SK-N-SH (cell line): ENCODE data around the gene RNF212. TPM values are rescaled to one million over a fixed set of nuclear protein-coding genes. Genes with fewer than 3 reads are reported as not detected.

ENCODE experiments used
- CTCF ChIA-PET: fragments of 300-600, 350-600 bp; formaldehyde crosslinking; extraction: SDS; loops from one replicate; lab custom pipeline; 2021; lab: Yijun Ruan, JAX
- POLR2A ChIA-PET: fragments of 350-600 bp; sonication (Branson Sonifier 250); formaldehyde crosslinking; extraction: SDS; loops from one replicate; lab custom pipeline; 2020; ENCODE audit warnings: antibody characterized with exemption, inconsistent platforms; lab: Yijun Ruan, JAX
- DNase-seq: peaks from one replicate; pipeline ENCODE4 v3.0.0; 2012
- H2AFZ ChIP-seq: fragments of 200-600 bp; sonication (generic); 2 replicates; pipeline ENCODE4 v1.8.1; 2016; ENCODE audit warnings: antibody characterized with exemption, mild to moderate bottlenecking, low read depth
- H3F3A ChIP-seq: fragments of 200-600 bp; sonication (generic); replicated peaks from 2 replicates; pipeline ENCODE3; 2016; ENCODE audit warnings: antibody characterized with exemption, mild to moderate bottlenecking; ENCODE audit not compliant: insufficient read depth
- H3K27ac ChIP-seq, 2 experiments: fragments of 200-500 bp in 1 of 2; fragments of 200-600 bp in 1 of 2; sonication (Bioruptor generic) in 1 of 2; sonication (generic), shearing (Covaris generic) in 1 of 2; 2 replicates each; pipeline versions ENCODE4 v1.5.1 to v1.6.1; 2014 to 2016; ENCODE audit warnings: low read depth in 2 of 2, inconsistent platforms in 1 of 2, low read length in 1 of 2, mild to moderate bottlenecking in 1 of 2, mixed read lengths in 1 of 2
- H3K27me3 ChIP-seq: fragments of 200-600 bp; sonication (generic), shearing (Covaris generic); 2 replicates; pipeline ENCODE4 v1.6.1; 2016; ENCODE audit warnings: mixed run types; ENCODE audit not compliant: insufficient read depth
- H3K36me3 ChIP-seq, 2 experiments: fragments of 200-500 bp in 1 of 2; fragments of 200-600 bp in 1 of 2; sonication (Bioruptor generic) in 1 of 2; sonication (generic) in 1 of 2; replicated peaks in 1 of 2; 2 replicates each; pipeline versions ENCODE3 to v1.5.1; 2014 to 2016; ENCODE audit warnings: low read length in 1 of 2, mild to moderate bottlenecking in 1 of 2; ENCODE audit not compliant: insufficient read depth in 2 of 2, control insufficient read depth in 1 of 2
- H3K4me1 ChIP-seq, 2 experiments: fragments of 200-500 bp in 1 of 2; fragments of 200-600 bp in 1 of 2; sonication (Bioruptor generic) in 1 of 2; sonication (generic), shearing (Covaris generic) in 1 of 2; 2 replicates each; pipeline versions ENCODE4 v1.5.1 to v1.6.1; 2014 to 2016; ENCODE audit warnings: low read depth in 1 of 2, low read length in 1 of 2, mixed run types in 1 of 2; ENCODE audit not compliant: insufficient read depth in 2 of 2, control insufficient read depth in 1 of 2
- H3K4me2 ChIP-seq: fragments of 200-600 bp; sonication (generic), shearing (Covaris generic); 2 replicates; pipeline ENCODE4 v1.6.1; 2017; ENCODE audit warnings: mixed run types
- H3K4me3 ChIP-seq, 2 experiments: fragments of 200-500 bp in 1 of 2; fragments of 200-600 bp in 1 of 2; sonication (Bioruptor generic) in 1 of 2; sonication (generic), shearing (Covaris generic) in 1 of 2; 2 replicates each; pipeline versions ENCODE4 v1.5.1 to v1.8.1; 2014 to 2016; ENCODE audit warnings: low read depth in 2 of 2, inconsistent platforms in 1 of 2, low read length in 1 of 2, mild to moderate bottlenecking in 1 of 2, mixed read lengths in 1 of 2, moderate library complexity in 1 of 2
- H3K79me2 ChIP-seq: fragments of 200-600 bp; sonication (generic); 2 replicates; pipeline ENCODE4 v1.8.1; 2017; ENCODE audit warnings: mild to moderate bottlenecking; ENCODE audit not compliant: insufficient read depth
- H3K9ac ChIP-seq: fragments of 200-600 bp; sonication (generic); 2 replicates; pipeline ENCODE4 v1.6.1; 2017; ENCODE audit warnings: mixed run types
- H3K9me2 ChIP-seq: fragments of 200-600 bp; sonication (generic); 2 replicates; pipeline ENCODE4 v1.6.1; 2017; ENCODE audit warnings: mixed run types
- H3K9me3 ChIP-seq: fragments of 200-600 bp; sonication (generic); 2 replicates; pipeline ENCODE4 v1.6.1; 2017; ENCODE audit warnings: mixed run types, mild to moderate bottlenecking, moderate library complexity
- H4K20me1 ChIP-seq: fragments of 200-600 bp; sonication (generic); 2 replicates; pipeline ENCODE4 v1.6.1; 2017; ENCODE audit warnings: mild to moderate bottlenecking, mixed run types; ENCODE audit not compliant: insufficient read depth
- ELF1 ChIP-seq: IDR thresholded peaks from 2 replicates; pipeline ENCODE4 v1.4.0; 2012
- FOXJ3 ChIP-seq: sonication (generic); formaldehyde crosslinking; IDR thresholded peaks from 2 replicates; pipeline ENCODE4 v1.5.1; 2020; ENCODE audit warnings: mild to moderate bottlenecking, missing genetic modification reagents
- GATA2 ChIP-seq: sonication (generic); formaldehyde crosslinking; IDR thresholded peaks from 2 replicates; pipeline ENCODE4 v1.5.0; 2020; ENCODE audit warnings: mild to moderate bottlenecking, missing genetic modification reagents
- MEF2A ChIP-seq: IDR thresholded peaks from 2 replicates; pipeline ENCODE4 v1.4.0; 2012; ENCODE audit warnings: low read depth, borderline replicate concordance
- MXI1 ChIP-seq: IDR thresholded peaks from 2 replicates; pipeline ENCODE4 v1.6.1; 2012; ENCODE audit warnings: mild to moderate bottlenecking, low read depth, low read length, improper control_type of control experiment
- NRF1 ChIP-seq: IDR thresholded peaks from 2 replicates; pipeline ENCODE4 v1.6.1; 2012; ENCODE audit warnings: low read depth, mild to moderate bottlenecking, low read length
- POLR2AphosphoS5 ChIP-seq: IDR thresholded peaks from 2 replicates; pipeline ENCODE4 v1.6.1; 2012; ENCODE audit warnings: low read depth, low read length
- RAD21 ChIP-seq: IDR thresholded peaks from 2 replicates; pipeline ENCODE4 v1.6.1; 2012; ENCODE audit warnings: mild to moderate bottlenecking, low read length
- RCOR1 ChIP-seq: fragments of 150-350 bp; IDR thresholded peaks from 2 replicates; pipeline ENCODE4 v1.6.1; 2017; ENCODE audit warnings: antibody characterized with exemption, low read length
- RFX5 ChIP-seq: IDR thresholded peaks from 2 replicates; pipeline ENCODE4 v1.6.1; 2012; ENCODE audit warnings: mild to moderate bottlenecking, improper control_type of control experiment, low read length
- RXRA ChIP-seq: IDR thresholded peaks from 2 replicates; pipeline ENCODE4 v1.4.0; 2012; ENCODE audit warnings: low read depth, mild to moderate bottlenecking, borderline replicate concordance
- TAF1 ChIP-seq: IDR thresholded peaks from 2 replicates; pipeline ENCODE4 v1.6.1; 2012; ENCODE audit warnings: low read depth, mild to moderate bottlenecking, low read length, moderate library complexity, borderline replicate concordance
- TCF12 ChIP-seq: IDR thresholded peaks from 2 replicates; pipeline ENCODE4 v1.4.0; 2012
- TEAD4 ChIP-seq: IDR thresholded peaks from 2 replicates; pipeline ENCODE4 v1.4.0; 2012; ENCODE audit warnings: mild to moderate bottlenecking, borderline replicate concordance; ENCODE audit not compliant: insufficient read depth
- WGBS: methylation state at CpG from one replicate; pipeline ENCODE4 v1.1.6; 2017; ENCODE audit warnings: low lambda C conversion rate; 5-methylcytosine and 5-hydroxymethylcytosine counted together
- polyA plus RNA-seq, 3 experiments: library from polyadenylated mRNA; depleted of rRNA; stranded (reverse); fragments of >200 nt; gene quantifications; 2 replicates each; pipeline ENCODE4 v1.2.3, GENCODE V29; 2012
- TF ChIP-seq, protein P1 (sequence below): IDR thresholded peaks from 2 replicates; pipeline ENCODE4; 2012
- TF ChIP-seq, protein P2 (sequence below): fragments of 150-350 bp; IDR thresholded peaks from 2 replicates; pipeline ENCODE4 v1.6.1; 2017; ENCODE audit warnings: antibody characterized with exemption, low read length, low read depth, borderline replicate concordance
- TF ChIP-seq, protein P3 (sequence below): fragments of 150-350 bp; IDR thresholded peaks from 2 replicates; pipeline ENCODE4 v1.6.1; 2016; ENCODE audit warnings: mild to moderate bottlenecking, low read depth, low read length

The RNF212 gene
- polyA plus RNA-seq, 1 of the 3 experiments (the other 2 are of a cell fraction) = 7.0 TPM

DNA sequence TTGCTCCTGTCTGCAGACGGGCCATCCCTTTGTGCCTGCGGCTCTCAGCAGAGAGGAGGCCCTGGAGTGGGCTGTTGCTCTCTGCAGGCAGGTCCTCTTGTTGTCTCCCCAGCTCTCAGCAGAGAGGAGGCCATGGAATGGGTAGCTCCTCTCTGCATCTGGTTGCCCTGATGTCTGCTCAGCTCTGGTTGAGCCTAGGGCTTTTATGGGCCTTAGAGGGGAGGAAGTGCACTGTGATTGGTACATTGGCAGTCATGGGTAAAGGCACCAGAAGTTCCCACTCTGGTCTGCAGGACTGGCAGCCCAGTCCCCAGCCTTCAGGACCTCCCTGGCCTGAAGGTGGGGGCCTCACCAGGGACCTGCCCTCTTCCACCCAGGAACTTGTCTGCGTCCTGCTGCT lies 37.5 kb upstream of the RNF212 start:
- CTCF ChIA-PET = interaction anchor here (0.9 to 2.7 kb wide), 3 partner anchors 13 to 21 kb away, joined by 3 to 13 read pairs (median 4); no protein-coding TSS in a partner anchor
- no peaks in the 10 kb centered on the region for H4K20me1 ChIP-seq

DNA sequence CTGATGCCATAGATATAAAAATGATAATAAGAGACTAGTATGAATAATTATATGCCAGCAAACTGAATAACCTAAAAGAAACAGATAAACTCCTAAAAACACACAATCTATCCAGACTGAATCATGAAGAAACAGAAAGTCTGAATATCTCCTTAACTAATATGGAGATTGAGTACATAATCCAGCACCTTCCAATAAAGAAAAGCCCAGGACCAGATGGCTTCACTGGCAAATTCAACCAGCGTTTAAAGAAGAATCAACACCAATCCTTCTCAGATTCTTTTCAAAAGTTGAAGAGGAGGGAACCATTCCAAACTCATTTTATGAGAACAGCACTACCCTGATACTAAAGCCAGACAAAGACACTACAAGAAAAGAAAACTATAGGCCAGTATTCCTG lies 26.5 kb upstream of the RNF212 start:
- H4K20me1 ChIP-seq = no peaks in the 10 kb centered on the region
- peaks cover 0 to 2% of the 10 kb centered on the region in 2 experiments; a peak in 1 of 4 replicates for H3K4me1 ChIP-seq
- H2AFZ ChIP-seq = no peak overlapping the region
- 50% methylated on average over 1 of the region's 1 CpG for WGBS
- H3K9me2 ChIP-seq = no peaks in the 10 kb centered on the region
- no peaks in the 10 kb centered on the region for H3K79me2 ChIP-seq
- no peaks in the 10 kb centered on the region for H3K9me3 ChIP-seq
- TF ChIP-seq POLR2AphosphoS5 = no peak
- TF ChIP-seq, protein P1, sequence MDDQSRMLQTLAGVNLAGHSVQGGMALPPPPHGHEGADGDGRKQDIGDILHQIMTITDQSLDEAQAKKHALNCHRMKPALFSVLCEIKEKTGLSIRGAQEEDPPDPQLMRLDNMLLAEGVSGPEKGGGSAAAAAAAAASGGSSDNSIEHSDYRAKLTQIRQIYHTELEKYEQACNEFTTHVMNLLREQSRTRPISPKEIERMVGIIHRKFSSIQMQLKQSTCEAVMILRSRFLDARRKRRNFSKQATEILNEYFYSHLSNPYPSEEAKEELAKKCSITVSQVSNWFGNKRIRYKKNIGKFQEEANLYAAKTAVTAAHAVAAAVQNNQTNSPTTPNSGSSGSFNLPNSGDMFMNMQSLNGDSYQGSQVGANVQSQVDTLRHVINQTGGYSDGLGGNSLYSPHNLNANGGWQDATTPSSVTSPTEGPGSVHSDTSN = no peak
- TF ChIP-seq RCOR1 = no peak
- TF ChIP-seq TEAD4 = no peak
- TF ChIP-seq TCF12 = no peak
- no peak for TF ChIP-seq FOXJ3 (CRISPR knock-in tag)
- no peak for TF ChIP-seq RFX5
- TF ChIP-seq, protein P2, sequence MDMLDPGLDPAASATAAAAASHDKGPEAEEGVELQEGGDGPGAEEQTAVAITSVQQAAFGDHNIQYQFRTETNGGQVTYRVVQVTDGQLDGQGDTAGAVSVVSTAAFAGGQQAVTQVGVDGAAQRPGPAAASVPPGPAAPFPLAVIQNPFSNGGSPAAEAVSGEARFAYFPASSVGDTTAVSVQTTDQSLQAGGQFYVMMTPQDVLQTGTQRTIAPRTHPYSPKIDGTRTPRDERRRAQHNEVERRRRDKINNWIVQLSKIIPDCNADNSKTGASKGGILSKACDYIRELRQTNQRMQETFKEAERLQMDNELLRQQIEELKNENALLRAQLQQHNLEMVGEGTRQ = no peak
- no peak for TF ChIP-seq TAF1
- TF ChIP-seq GATA2 (CRISPR knock-in tag) = no peak
- no peak for TF ChIP-seq RXRA
- TF ChIP-seq, protein P3, sequence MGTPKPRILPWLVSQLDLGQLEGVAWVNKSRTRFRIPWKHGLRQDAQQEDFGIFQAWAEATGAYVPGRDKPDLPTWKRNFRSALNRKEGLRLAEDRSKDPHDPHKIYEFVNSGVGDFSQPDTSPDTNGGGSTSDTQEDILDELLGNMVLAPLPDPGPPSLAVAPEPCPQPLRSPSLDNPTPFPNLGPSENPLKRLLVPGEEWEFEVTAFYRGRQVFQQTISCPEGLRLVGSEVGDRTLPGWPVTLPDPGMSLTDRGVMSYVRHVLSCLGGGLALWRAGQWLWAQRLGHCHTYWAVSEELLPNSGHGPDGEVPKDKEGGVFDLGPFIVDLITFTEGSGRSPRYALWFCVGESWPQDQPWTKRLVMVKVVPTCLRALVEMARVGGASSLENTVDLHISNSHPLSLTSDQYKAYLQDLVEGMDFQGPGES = no peak
- TF ChIP-seq MEF2A = no peak
- TF ChIP-seq NRF1 = no peak
- TF ChIP-seq MXI1 = no peak
- TF ChIP-seq RAD21 = no peak
- ChIA-PET CTCF (interaction anchor here (0.6 kb wide), 1 partner anchor 10 kb away, joined by 3 read pairs; no protein-coding TSS in a partner anchor), POLR2A (no interaction called here)
- no peak overlapping the region for H3K9ac ChIP-seq
- DNase-seq = no peak
- H3K4me3 ChIP-seq = no peak overlapping the region
- no peak overlapping the region for H3K4me2 ChIP-seq
- no peaks in the 10 kb centered on the region for H3K36me3 ChIP-seq
- no peak overlapping the region for H3K27ac ChIP-seq
- H3K27me3 ChIP-seq = peaks cover 27% of the 10 kb centered on the region; the same call in 1 of the 2 replicates
- no peaks in the 10 kb centered on the region for H3F3A ChIP-seq

More for the DNA sequence above, 37.5 kb upstream of the RNF212 start:
- Histone ChIP-seq H3K4me1 (no peaks in the 10 kb centered on the region; a peak in 1 of 4 replicates), H3K4me2 (no peak overlapping the region), H3K36me3 (no peaks in the 10 kb centered on the region), H3K79me2 (no peaks in the 10 kb centered on the region), H2AFZ (no peak overlapping the region), H3K9me2 (no peaks in the 10 kb centered on the region), H3K9ac (no peak overlapping the region), H3F3A (no peaks in the 10 kb centered on the region), H3K9me3 (no peaks in the 10 kb centered on the region), H3K4me3 (no peak overlapping the region), H3K27me3 (peaks cover 5% of the 10 kb centered on the region; the same call in 1 of the 2 replicates), H3K27ac (no peak overlapping the region)
- TF ChIP-seq ELF1 (no peak), NRF1 (no peak)
- no peak for DNase-seq
- no CpG with 5 or more reads among the region's 3 CpGs for WGBS
- POLR2A ChIA-PET = no interaction called here
